ENCODE measurements around the gene STRIP1. TPM values are rescaled to one million over a fixed set of nuclear protein-coding genes. Genes with fewer than 3 reads are reported as not detected.

STRIP1 gene
- total and polyA plus RNA-seq, 4 donors, result 5.8 to 22.8 (median 13.2) TPM

DNA sequence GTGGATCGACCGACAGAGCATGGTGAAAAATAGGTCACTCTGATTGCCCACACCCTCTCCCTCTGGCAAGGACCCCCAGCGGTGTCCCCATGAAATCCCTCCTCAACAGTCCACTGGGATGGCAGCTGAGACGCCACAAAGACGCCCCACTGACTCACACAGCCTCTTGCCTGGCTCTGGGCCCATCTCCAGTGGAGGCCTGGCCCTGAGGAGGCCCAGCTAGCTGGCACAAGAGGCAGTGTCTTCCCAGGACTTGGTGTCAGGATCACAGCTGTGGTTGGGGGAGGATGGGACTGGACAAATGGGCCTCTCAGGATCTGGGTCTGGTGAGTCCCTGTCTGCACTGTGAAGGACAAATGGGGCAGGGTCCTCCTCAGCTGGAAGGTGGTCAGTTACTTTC, 31.4 kb downstream of the STRIP1 start (continued):
- TF ChIP-seq ATF3 (IDR thresholded peaks at IDR 0.05), result no peak

DNA sequence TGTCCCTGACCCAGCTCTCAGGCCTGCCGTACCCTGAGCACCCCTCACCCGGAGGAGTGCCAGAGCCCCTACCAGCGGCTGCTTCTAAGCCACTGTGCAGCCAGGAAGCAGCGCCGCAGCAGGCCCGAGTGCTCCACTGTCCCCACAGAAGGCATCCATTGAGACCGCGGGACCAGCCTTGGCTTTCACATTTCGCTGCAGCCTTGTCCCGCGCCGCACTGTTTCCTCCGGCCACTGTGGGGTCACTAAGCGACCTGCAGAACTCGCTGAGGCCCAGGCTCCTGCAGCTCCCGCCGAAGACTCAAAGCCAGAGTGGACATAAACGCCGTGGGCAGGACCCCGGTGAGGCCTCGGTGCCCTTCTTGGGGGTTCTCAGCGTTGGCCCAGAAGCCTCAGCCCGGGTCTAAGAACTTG, 33.1 kb downstream of the STRIP1 start:
- Histone ChIP-seq H3K27ac (ENCODE audit: low read depth in 1 of 2, low read length in 2 of 2) (no peak overlapping the region), H3K4me1 (ENCODE audit: control insufficient read depth in 4 of 4, insufficient read depth in 4 of 4, low read length in 3 of 4) (peaks cover 8 to 20% (median 10%) of the 10 kb centered on the region in 4 donors), H3K4me3 (ENCODE audit: low read depth in 1 of 3, low read length in 3 of 3) (no peak overlapping the region), H3K36me3 (ENCODE audit: control insufficient read depth in 4 of 4, insufficient read depth in 3 of 4, low read depth in 1 of 4, low read length in 3 of 4) (no peaks in the 10 kb centered on the region), H3K9me3 (ENCODE audit: control insufficient read depth in 4 of 4, low read length in 3 of 4) (peaks cover 0 to 20% (median 3%) of the 10 kb centered on the region in 4 donors), H3K27me3 (ENCODE audit: control insufficient read depth in 4 of 4, insufficient read depth in 4 of 4, low read length in 3 of 4) (peaks cover 0 to 35% (median 24%) of the 10 kb centered on the region in 4 donors), H3K9ac (ENCODE audit: low read depth in 1 of 2, low read length in 2 of 2) (no peak overlapping the region)
- WGBS, result 34% methylated on average over 23 of the region's 23 CpGs
- no peak for TF ChIP-seq RXRA (IDR thresholded peaks at IDR 0.05)
- TF ChIP-seq, protein P1, sequence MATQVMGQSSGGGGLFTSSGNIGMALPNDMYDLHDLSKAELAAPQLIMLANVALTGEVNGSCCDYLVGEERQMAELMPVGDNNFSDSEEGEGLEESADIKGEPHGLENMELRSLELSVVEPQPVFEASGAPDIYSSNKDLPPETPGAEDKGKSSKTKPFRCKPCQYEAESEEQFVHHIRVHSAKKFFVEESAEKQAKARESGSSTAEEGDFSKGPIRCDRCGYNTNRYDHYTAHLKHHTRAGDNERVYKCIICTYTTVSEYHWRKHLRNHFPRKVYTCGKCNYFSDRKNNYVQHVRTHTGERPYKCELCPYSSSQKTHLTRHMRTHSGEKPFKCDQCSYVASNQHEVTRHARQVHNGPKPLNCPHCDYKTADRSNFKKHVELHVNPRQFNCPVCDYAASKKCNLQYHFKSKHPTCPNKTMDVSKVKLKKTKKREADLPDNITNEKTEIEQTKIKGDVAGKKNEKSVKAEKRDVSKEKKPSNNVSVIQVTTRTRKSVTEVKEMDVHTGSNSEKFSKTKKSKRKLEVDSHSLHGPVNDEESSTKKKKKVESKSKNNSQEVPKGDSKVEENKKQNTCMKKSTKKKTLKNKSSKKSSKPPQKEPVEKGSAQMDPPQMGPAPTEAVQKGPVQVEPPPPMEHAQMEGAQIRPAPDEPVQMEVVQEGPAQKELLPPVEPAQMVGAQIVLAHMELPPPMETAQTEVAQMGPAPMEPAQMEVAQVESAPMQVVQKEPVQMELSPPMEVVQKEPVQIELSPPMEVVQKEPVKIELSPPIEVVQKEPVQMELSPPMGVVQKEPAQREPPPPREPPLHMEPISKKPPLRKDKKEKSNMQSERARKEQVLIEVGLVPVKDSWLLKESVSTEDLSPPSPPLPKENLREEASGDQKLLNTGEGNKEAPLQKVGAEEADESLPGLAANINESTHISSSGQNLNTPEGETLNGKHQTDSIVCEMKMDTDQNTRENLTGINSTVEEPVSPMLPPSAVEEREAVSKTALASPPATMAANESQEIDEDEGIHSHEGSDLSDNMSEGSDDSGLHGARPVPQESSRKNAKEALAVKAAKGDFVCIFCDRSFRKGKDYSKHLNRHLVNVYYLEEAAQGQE (IDR thresholded peaks at IDR 0.05), result no peak
- TF ChIP-seq, protein P2, sequence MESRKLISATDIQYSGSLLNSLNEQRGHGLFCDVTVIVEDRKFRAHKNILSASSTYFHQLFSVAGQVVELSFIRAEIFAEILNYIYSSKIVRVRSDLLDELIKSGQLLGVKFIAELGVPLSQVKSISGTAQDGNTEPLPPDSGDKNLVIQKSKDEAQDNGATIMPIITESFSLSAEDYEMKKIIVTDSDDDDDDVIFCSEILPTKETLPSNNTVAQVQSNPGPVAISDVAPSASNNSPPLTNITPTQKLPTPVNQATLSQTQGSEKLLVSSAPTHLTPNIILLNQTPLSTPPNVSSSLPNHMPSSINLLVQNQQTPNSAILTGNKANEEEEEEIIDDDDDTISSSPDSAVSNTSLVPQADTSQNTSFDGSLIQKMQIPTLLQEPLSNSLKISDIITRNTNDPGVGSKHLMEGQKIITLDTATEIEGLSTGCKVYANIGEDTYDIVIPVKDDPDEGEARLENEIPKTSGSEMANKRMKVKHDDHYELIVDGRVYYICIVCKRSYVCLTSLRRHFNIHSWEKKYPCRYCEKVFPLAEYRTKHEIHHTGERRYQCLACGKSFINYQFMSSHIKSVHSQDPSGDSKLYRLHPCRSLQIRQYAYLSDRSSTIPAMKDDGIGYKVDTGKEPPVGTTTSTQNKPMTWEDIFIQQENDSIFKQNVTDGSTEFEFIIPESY (IDR thresholded peaks at IDR 0.05), result no peak
- no peak for TF ChIP-seq GABPA (IDR thresholded peaks at IDR 0.05 in 1 of 2, conservative IDR thresholded peaks at IDR 0.05 in 1 of 2)
- TF ChIP-seq, protein P3, sequence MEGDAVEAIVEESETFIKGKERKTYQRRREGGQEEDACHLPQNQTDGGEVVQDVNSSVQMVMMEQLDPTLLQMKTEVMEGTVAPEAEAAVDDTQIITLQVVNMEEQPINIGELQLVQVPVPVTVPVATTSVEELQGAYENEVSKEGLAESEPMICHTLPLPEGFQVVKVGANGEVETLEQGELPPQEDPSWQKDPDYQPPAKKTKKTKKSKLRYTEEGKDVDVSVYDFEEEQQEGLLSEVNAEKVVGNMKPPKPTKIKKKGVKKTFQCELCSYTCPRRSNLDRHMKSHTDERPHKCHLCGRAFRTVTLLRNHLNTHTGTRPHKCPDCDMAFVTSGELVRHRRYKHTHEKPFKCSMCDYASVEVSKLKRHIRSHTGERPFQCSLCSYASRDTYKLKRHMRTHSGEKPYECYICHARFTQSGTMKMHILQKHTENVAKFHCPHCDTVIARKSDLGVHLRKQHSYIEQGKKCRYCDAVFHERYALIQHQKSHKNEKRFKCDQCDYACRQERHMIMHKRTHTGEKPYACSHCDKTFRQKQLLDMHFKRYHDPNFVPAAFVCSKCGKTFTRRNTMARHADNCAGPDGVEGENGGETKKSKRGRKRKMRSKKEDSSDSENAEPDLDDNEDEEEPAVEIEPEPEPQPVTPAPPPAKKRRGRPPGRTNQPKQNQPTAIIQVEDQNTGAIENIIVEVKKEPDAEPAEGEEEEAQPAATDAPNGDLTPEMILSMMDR (IDR thresholded peaks at IDR 0.05; ENCODE audit: low read depth, low read length, missing input control), result no peak
- TF ChIP-seq NR2F2 (IDR thresholded peaks at IDR 0.05), result no peak
- TF ChIP-seq JUND (IDR thresholded peaks at IDR 0.05), result no peak
- TF ChIP-seq SP1 (IDR thresholded peaks at IDR 0.05), result no peak
- no peak for TF ChIP-seq HNF4G (IDR thresholded peaks at IDR 0.05)
- TF ChIP-seq EGR1 (IDR thresholded peaks at IDR 0.05; ENCODE audit: low read depth in 2 of 2), result no peak
- no peak for TF ChIP-seq RAD21 (IDR thresholded peaks at IDR 0.05)
- TF ChIP-seq HNF4A (conservative IDR thresholded peaks at IDR 0.05), result no peak
- no peak for TF ChIP-seq ATF3 (IDR thresholded peaks at IDR 0.05)
- TF ChIP-seq YY1 (IDR thresholded peaks at IDR 0.05), result no peak
- no peak for TF ChIP-seq FOXA2 (IDR thresholded peaks at IDR 0.05)
- DNase-seq (ENCODE audit: low spot score), result no peak
